Rectal smooth muscle tissue (tissue), 1 donor: ENCODE measurements around the gene VPS4A.

Source experiments
- H3K27ac ChIP-seq: one replicate; pipeline ENCODE4 v1.7.0; 2013; ENCODE audit warnings: low read depth, low read length, inconsistent platforms
- H3K27me3 ChIP-seq: one replicate; pipeline ENCODE4 v1.7.0; 2013; ENCODE audit warnings: low read length; ENCODE audit not compliant: control insufficient read depth, insufficient read depth
- H3K36me3 ChIP-seq: one replicate; pipeline ENCODE4 v1.7.0; 2013; ENCODE audit warnings: low read length; ENCODE audit not compliant: control insufficient read depth, insufficient read depth
- H3K4me1 ChIP-seq: one replicate; pipeline ENCODE4 v1.7.0; 2013; ENCODE audit warnings: low read length; ENCODE audit not compliant: control insufficient read depth, insufficient read depth
- H3K4me3 ChIP-seq: one replicate; pipeline ENCODE4 v1.7.0; 2013; ENCODE audit warnings: low read length
- H3K9ac ChIP-seq: one replicate; pipeline ENCODE4 v1.7.0; 2013; ENCODE audit warnings: low read length

The VPS4A gene

DNA sequence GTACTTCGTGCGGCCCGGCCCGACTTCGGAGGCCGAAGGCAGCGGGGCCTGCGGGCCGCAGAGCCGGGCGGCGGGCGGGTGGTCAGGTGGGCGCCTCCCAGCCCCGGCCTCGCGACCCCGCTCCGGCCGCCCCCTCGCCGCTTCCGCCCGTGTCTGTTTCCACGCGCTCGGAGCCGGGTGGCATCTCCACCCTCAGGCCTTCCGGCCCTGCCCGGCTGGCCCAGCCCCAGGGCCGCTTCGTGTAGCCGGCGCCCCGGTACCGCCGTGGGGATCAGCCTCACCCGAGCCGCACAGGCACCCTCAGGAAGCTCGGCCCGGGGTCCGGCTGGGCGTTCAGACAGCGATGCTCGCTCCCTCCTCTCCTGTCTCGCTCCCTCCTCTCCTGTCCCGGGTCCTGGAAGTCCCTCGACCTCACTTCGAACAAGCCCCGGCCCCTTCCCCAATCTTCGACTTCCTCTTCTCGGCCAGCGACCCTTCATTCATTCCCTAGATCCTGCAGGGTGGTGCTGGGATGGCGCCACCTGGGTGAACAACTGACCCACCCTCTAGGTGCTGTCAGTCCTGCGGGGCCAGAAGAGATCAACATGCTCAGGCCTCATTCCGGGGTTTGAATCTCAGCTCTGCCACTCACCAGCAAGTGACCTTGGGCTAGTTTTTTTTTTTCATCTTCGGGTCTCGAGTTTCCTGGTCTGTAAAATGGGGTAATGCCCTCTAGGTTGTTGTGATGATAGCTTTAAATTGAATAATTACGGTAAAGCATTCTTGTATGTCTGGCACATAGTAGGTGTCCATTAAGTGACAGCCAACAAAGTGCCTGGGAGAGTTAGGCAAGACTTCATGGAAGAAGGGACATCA, 610 bp downstream of the VPS4A start:
- no peaks in the 10 kb centered on the region for H3K27me3 ChIP-seq
- peaks cover 13% of the 10 kb centered on the region for H3K36me3 ChIP-seq
- peak overlapping the region; percentile 83 for H3K27ac ChIP-seq
- peak overlapping the region; percentile 46 for H3K9ac ChIP-seq
- peak overlapping the region; percentile 89 for H3K4me3 ChIP-seq
- peaks cover 5% of the 10 kb centered on the region for H3K4me1 ChIP-seq

DNA sequence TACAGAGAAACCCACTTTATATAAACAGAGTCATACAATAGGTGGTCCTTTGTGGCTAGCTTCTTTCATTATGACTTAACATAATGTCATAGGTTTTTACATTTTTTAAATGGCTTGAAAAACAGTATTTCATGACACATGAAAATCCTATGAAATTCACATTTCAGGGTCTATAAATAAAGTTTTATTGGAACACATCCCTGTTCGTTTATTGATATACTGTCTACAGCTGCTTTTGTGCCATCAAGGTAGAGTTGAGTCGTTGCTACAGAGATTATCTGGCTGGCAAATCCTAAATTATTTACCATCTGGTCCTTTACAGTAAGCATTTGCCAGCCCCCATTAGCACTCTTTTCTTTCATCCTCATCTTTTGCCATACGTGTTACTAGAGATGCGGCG, 2.3 kb downstream of the VPS4A start:
- H3K27me3 ChIP-seq, result no peaks in the 10 kb centered on the region
- no peak overlapping the region for H3K9ac ChIP-seq
- peaks cover 5% of the 10 kb centered on the region for H3K4me1 ChIP-seq
- no peak overlapping the region for H3K4me3 ChIP-seq
- peaks cover 20% of the 10 kb centered on the region for H3K36me3 ChIP-seq
- H3K27ac ChIP-seq, result no peak overlapping the region

DNA sequence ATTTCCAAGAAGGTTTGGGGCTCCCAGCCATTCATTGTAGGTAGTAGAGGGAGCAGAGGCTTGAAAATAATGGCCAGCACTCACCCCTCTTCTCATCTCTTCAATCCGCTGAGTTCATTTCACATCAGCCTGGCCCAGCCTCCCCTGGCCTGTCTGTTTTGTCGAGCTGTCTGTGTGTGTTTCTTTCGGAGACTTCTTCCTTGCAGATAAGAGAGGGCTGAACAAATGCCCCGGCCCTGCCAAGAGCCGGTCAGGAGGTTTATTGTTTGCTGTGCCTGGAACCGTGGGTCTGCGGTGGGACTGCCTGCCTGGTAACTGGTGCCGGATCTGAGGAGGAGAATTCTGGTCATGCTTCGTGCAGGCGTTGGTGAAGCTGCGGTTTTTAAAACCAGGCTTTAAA, 3.4 kb downstream of the VPS4A start:
- H3K4me1 ChIP-seq, result peaks cover 5% of the 10 kb centered on the region
- no peak overlapping the region for H3K4me3 ChIP-seq
- H3K27ac ChIP-seq, result no peak overlapping the region
- no peak overlapping the region for H3K9ac ChIP-seq
- peaks cover 30% of the 10 kb centered on the region for H3K36me3 ChIP-seq
- no peaks in the 10 kb centered on the region for H3K27me3 ChIP-seq

DNA sequence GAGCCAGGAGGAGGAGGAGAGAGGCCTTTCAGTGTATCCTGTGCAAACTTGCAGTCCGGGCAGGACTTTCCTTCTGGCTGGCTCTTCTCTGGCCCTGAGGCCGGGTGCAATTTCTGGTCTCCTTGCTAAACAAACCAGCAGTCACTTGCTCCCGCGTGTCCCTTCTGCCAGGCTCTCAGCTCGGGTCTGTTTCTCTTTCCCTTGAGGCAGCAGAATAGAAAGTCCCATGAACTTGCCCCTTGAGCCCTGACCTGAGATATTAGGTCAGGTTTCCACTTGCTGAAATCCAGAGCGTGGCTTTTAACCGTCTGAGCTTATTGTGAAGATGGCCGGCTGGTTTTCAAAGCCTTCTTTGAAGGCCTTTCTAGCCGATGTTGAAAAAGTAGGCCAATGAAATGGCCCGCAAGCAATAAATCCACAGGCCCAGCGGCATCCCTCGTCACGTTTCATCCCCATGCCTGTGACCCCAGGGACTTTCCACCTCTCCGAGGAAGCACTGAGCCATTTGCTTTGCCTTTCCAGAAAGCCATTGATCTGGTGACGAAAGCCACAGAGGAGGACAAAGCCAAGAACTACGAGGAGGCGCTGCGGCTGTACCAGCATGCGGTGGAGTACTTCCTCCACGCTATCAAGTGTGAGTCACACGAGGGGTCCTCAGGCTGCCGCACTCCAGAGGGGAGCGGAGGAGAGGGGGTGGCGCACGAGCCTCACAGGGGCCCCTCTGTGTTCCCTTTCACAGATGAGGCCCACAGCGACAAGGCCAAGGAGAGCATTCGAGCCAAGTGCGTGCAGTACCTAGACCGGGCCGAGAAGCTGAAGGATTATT, 4.5 kb downstream of the VPS4A start:
- H3K36me3 ChIP-seq, result peaks cover 42% of the 10 kb centered on the region
- no peak overlapping the region for H3K4me3 ChIP-seq
- H3K9ac ChIP-seq, result no peak overlapping the region
- H3K27me3 ChIP-seq, result no peaks in the 10 kb centered on the region
- peaks cover 1% of the 10 kb centered on the region for H3K4me1 ChIP-seq
- H3K27ac ChIP-seq, result no peak overlapping the region

DNA sequence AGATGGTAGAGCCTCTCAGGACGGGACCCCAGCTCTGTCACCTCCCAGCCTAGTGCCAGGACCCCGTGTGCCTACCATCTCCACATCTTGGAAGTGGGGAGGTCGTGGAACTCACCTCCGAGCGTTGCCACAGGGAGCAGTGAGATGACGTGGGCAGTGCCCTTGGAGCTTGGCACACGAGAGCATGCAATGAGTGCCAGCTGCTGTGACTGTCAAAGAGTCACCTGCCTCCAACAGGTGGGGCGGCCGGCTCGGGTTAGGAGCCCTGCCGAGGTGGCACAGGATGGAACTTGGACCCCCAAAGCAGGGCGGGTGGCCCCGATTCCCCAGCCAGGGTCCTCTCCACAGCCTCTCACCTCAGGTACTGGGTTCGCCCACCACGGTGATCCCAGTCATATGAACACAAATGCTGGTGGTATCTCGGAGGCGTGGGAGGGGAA, 5.5 kb downstream of the VPS4A start:
- Histone ChIP-seq H3K4me1 (no peaks in the 10 kb centered on the region), H3K27ac (no peak overlapping the region), H3K4me3 (no peak overlapping the region), H3K9ac (no peak overlapping the region), H3K36me3 (peaks cover 50% of the 10 kb centered on the region), H3K27me3 (no peaks in the 10 kb centered on the region)

DNA sequence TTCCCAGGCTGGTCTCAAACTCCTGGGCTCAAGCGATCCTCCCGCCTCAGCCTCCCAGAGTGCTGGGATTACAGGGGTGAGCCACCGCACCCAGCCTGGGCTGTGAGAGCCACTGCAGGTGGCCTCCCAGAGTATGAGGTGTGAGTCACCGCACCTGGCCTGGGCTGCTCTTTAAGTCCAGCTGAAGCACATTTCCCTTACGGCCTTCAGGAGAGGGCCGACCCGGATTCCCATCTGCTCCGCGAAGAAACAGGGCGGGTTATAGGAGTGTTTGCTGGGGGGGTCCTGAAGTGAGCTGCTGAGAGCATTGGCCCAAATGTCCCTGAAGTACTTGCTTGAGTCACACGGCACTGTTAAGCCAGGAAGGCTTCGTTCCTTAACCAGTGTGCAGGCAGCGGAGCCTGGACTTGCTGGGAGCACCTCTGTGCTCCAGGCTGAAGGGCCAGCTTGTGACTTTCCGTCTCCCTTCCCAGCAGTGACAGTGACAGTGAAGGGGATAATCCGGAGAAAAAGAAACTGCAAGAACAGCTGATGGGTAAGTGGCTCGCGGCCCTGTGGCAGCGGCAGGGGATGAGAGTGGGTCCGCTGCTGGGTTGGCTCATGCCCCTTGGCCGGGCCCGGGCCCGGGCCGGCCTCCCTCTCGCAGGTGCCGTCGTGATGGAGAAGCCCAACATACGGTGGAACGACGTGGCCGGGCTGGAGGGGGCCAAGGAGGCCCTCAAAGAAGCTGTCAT, 7.2 kb downstream of the VPS4A start:
- Histone ChIP-seq H3K36me3 (peaks cover 66% of the 10 kb centered on the region), H3K27me3 (no peaks in the 10 kb centered on the region), H3K9ac (no peak overlapping the region), H3K27ac (no peak overlapping the region), H3K4me1 (no peaks in the 10 kb centered on the region), H3K4me3 (no peak overlapping the region)

DNA sequence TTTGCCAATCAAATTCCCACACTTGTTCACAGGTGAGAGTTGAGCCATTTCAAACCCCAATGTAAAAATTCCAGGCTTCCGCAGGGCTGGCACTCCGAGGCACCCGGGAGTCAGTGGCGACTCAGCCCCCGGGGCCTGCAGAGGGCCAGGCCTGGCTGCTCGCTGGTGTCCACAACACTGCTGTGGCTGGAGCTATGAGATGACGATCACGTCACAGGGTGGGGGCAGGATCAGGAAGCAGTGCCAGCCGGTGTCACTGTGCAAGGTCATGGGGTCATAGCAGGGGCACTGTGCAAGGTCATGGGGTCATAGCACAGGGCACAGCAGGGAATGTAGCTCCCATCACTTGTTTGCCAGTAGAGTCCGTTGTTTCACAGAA, 7.8 kb downstream of the VPS4A start:
- no peak overlapping the region for H3K4me3 ChIP-seq
- peaks cover 67% of the 10 kb centered on the region for H3K36me3 ChIP-seq
- H3K9ac ChIP-seq, result no peak overlapping the region
- H3K27me3 ChIP-seq, result no peaks in the 10 kb centered on the region
- no peak overlapping the region for H3K27ac ChIP-seq
- H3K4me1 ChIP-seq, result no peaks in the 10 kb centered on the region

DNA sequence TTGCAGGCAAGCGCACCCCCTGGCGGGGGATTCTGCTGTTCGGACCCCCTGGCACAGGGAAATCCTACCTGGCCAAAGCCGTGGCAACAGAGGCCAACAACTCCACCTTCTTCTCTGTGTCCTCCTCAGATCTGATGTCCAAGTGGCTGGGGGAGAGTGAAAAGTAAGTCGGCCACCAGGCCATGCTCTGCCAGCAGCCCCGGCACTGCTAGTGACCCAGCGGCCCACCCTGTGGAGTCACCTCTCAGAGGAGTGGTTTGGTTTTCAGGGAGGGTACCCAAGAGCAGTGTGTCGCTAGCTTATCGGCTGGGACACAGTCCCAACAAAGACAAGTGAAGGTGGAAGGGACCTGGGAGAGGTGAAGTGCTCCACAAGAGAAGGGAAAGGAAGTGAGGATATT, 8.2 kb downstream of the VPS4A start:
- Histone ChIP-seq H3K4me3 (no peak overlapping the region), H3K27me3 (no peaks in the 10 kb centered on the region), H3K9ac (no peak overlapping the region), H3K27ac (no peak overlapping the region), H3K4me1 (no peaks in the 10 kb centered on the region), H3K36me3 (peaks cover 70% of the 10 kb centered on the region)

DNA sequence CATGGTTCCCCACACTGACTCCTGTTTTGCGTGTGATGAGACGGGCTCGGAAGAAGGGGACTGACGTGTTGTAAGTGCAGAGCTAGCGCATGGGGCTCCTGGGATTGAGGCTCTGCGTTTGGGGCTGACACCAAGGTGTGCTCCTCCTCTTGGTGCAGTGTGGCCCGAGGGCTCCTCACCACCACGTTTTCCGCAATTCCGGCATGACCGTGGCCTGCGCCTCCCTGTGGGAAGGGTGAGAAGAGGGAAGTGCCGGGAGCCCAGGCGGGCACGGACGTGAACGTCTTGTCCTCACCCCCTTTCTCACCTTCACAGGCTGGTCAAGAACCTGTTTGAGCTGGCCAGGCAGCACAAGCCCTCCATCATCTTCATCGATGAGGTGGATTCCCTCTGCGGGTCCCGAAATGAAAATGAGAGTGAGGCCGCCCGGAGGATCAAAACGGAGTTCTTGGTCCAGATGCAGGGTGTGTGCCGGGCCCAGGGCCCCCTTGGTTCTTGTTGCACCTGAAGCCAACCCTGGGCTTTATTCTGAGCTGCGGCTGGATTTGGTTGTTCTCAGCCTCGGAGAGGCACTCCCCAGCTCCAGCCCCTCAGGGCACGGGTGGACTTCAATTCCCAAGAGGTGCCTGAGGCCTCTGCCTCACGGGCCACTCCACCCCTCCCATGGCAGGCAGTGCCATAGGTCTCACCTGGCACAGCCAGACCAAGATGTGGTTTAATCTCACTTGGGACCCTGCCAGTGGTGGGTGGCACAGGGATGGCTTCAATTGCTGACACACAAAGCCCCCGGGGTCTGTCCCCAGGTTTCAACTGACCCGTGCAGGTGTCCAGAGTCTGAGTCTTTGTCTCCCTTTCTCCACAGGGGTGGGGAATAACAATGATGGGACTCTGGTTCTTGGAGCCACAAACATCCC, 8.9 kb downstream of the VPS4A start:
- Histone ChIP-seq H3K4me3 (no peak overlapping the region), H3K4me1 (no peaks in the 10 kb centered on the region), H3K9ac (no peak overlapping the region), H3K27ac (no peak overlapping the region), H3K36me3 (peaks cover 71% of the 10 kb centered on the region), H3K27me3 (no peaks in the 10 kb centered on the region)

DNA sequence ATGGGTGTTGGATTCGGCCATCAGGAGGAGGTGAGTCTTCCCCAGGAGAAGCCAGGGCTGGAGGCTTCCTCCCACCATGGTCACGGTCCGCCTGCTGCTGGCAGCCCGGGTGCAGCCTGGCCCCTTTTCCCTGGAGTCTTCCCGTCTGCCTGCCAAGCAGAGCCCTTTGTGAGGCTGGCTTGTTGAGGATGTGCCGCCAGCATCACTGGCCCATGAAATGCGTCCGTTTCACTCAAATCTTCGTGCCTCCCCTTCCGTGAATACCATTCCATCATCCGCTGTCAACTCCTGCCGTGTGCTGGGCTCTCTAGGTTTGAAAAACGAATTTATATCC, 9.6 kb downstream of the VPS4A start:
- peaks cover 69% of the 10 kb centered on the region for H3K36me3 ChIP-seq
- H3K4me1 ChIP-seq, result no peaks in the 10 kb centered on the region
- no peak overlapping the region for H3K27ac ChIP-seq
- H3K9ac ChIP-seq, result no peak overlapping the region
- no peak overlapping the region for H3K4me3 ChIP-seq
- H3K27me3 ChIP-seq, result no peaks in the 10 kb centered on the region

DNA sequence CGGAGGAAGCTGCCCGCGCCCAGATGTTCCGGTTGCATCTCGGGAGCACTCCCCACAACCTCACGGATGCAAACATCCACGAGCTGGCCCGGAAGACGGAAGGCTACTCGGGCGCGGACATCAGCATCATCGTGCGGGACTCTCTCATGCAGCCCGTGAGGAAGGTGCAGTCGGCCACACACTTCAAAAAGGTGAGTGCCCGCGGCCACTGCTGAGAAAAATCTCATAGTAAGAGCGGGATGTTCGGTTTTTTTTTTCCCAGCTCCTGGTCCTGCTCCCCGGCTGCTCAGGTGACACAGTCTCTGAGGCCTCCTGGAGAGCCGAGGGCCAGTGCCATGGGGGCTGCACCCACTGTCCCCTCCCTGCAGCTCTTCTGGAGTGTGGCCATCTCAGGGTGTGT, 9.9 kb downstream of the VPS4A start:
- Histone ChIP-seq H3K27me3 (no peaks in the 10 kb centered on the region), H3K4me1 (no peaks in the 10 kb centered on the region), H3K4me3 (no peak overlapping the region), H3K27ac (no peak overlapping the region), H3K36me3 (peaks cover 65% of the 10 kb centered on the region), H3K9ac (no peak overlapping the region)
